Measurements from ENCODE around the gene FAM20B.

The FAM20B gene

DNA sequence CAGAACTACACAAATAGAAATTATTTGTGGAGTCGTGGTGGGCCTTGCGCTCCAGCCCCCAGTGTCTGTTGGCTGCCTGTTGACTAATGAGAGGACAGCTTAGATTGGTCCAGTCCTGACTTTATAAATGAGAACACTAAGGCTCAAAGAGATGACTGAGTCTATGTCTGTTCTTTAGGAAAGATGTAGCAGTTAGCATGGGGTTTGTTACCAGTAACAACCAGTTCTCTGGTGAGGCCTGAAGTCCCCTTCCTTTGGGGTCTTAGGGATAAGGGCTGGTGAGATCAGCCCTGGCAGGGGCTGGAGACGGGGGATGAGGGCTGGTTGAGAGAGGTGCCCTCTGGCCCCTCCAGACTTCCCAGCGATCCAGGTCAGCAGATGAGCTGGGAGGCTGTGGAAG lies 65.2 kb downstream of the FAM20B start:
- no peak overlapping the region for H3K4me3 ChIP-seq (ENCODE audit: control insufficient read depth, low read depth, low read length)
- DNase-seq (ENCODE audit: low read depth), result no peak
- TF ChIP-seq, protein P1, sequence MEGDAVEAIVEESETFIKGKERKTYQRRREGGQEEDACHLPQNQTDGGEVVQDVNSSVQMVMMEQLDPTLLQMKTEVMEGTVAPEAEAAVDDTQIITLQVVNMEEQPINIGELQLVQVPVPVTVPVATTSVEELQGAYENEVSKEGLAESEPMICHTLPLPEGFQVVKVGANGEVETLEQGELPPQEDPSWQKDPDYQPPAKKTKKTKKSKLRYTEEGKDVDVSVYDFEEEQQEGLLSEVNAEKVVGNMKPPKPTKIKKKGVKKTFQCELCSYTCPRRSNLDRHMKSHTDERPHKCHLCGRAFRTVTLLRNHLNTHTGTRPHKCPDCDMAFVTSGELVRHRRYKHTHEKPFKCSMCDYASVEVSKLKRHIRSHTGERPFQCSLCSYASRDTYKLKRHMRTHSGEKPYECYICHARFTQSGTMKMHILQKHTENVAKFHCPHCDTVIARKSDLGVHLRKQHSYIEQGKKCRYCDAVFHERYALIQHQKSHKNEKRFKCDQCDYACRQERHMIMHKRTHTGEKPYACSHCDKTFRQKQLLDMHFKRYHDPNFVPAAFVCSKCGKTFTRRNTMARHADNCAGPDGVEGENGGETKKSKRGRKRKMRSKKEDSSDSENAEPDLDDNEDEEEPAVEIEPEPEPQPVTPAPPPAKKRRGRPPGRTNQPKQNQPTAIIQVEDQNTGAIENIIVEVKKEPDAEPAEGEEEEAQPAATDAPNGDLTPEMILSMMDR (IDR thresholded peaks at IDR 0.05; ENCODE audit: control insufficient read depth, insufficient read depth, low read depth, low read length, missing control alignments), result no peak

DNA sequence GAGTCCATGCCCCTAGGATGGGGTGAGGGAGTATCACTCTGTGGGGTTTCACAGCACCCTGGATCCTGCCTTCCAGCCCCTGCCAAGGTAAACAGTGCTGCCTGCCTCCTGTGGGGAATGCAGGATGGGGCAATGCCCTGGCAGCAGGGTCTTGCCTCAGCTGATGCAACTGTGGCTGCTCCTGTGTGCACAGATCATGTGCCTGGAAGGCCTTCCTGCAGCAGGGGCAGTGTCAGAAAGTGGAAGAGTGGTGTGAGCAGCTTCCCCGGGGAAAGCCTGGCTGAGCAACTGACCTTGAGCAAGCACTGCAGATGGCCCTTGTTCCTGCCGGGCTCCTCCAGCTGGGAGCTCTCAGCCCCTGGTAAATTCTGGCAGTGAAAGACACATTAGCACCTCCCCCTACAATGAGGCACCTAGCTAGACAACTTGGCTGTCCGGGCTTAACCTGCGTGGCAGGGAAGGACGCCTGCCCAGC lies 66.0 kb downstream of the FAM20B start:
- peak; percentile 49 for DNase-seq (ENCODE audit: low read depth)
- H3K4me3 ChIP-seq (ENCODE audit: control insufficient read depth, low read depth, low read length), result no peak overlapping the region
- TF ChIP-seq, protein P1 (IDR thresholded peaks at IDR 0.05; ENCODE audit: control insufficient read depth, insufficient read depth, low read depth, low read length, missing control alignments), result no peak

DNA sequence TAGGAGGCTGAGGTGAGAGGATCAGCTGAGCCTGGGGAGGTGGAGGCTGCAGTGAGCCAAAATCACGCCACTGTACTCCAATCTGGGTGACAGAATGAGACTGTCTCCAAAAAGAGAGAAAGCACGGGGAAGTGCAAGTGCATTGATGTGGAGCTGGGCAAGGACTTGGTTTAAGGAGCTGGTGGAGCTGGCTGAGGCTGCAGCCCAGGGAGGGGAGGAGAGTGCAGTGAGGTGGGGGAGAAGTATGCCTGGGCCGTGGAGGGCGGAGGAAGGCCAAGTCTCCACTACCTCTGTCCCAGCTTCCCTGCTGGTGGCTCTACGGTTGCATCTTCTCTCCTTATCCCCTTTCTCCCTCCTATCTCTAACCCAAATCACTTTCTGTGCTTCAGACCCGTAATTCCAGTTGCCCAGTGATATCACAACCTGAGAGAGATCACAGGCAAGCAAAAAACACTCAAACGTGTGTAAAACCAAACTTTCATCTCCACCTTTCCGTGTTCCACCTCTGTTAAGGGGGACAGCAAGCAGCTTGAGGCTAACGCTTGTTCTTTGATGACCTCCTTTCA lies 67.3 kb downstream of the FAM20B start:
- no peak for DNase-seq (ENCODE audit: low read depth)
- TF ChIP-seq, protein P1 (IDR thresholded peaks at IDR 0.05; ENCODE audit: control insufficient read depth, insufficient read depth, low read depth, low read length, missing control alignments), result no peak
- H3K4me3 ChIP-seq (ENCODE audit: control insufficient read depth, low read depth, low read length), result no peak overlapping the region

DNA sequence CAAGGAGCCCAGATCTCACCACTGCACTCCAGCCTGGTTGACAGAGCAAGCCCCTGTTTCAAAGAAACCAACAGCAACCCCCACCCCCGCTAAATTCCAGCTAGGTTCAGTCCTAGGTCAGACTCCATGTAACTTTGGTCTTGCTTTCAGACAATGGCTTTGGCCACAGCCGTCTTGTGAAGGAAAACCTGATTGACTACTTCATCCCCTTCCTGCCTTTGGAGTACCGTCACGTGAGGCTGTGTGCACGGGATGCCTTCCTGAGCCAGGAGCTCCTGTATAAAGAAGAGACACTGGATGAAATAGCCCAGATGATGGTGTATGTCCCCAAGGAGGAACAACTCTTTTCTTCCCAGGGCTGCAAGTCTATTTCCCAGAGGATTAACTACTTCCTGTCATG lies 69.1 kb downstream of the FAM20B start:
- no peak for DNase-seq (ENCODE audit: low read depth)
- H3K4me3 ChIP-seq (ENCODE audit: control insufficient read depth, low read depth, low read length), result no peak overlapping the region
- TF ChIP-seq, protein P1 (IDR thresholded peaks at IDR 0.05; ENCODE audit: control insufficient read depth, insufficient read depth, low read depth, low read length, missing control alignments), result no peak

DNA sequence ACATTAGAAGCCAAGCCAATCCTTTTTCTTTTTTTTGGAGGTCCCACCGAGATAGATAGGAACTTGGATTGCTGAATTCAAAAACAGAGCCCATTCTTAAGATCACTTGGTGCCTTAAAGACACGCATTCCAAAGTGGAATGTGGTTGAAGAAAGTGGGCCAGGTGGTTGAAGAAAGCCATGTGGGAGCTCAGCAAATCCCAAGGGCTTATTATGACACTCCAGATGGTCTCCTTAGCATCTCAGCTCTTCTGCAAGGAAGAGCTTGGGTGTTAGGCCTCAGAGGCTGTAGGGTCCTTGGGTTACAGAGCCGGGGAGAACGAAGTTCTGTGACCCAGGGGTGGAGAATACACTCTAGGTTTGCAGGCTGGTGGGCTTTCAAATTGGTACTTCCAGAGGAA lies 69.7 kb downstream of the FAM20B start:
- TF ChIP-seq, protein P1 (IDR thresholded peaks at IDR 0.05; ENCODE audit: control insufficient read depth, insufficient read depth, low read depth, low read length, missing control alignments), result no peak
- DNase-seq (ENCODE audit: low read depth), result no peak
- no peak overlapping the region for H3K4me3 ChIP-seq (ENCODE audit: control insufficient read depth, low read depth, low read length)

DNA sequence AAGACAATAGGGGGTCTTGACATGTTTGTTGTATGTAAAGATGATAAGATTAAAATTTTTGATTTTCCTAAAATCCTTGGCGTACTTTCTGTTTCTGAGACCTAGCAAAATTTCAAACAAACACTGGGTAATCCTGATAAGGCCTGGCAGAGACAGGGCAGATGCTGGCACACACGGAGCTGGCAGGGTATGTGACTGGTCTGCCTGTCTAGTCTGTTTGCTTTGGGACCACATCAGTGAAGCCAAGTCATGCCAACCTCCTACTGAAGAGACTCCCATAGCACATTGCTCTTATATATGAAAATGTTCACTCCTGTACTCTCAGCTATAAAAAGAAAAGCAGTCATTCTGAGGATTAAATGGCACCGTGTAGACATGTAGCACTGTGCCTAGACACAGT lies 70.2 kb downstream of the FAM20B start:
- no peak for DNase-seq (ENCODE audit: low read depth)
- no peak overlapping the region for H3K4me3 ChIP-seq (ENCODE audit: control insufficient read depth, low read depth, low read length)
- TF ChIP-seq, protein P1 (IDR thresholded peaks at IDR 0.05; ENCODE audit: control insufficient read depth, insufficient read depth, low read depth, low read length, missing control alignments), result no peak

Data from AG09309 (cell line).